ENCODE measurements around the gene CGNL1. TPM values are rescaled to one million over a fixed set of nuclear protein-coding genes. Genes with fewer than 3 reads are reported as not detected.

CGNL1 gene
- total RNA-seq, 1 experiment from 2014 or later: 34.6 TPM

GRCh38 chr15:57506422-57506821 is 130.1 kb downstream of the CGNL1 start:
- Histone ChIP-seq H3T11ph (ENCODE audit: low read length) (no peak overlapping the region), H3K4me2 (ENCODE audit: insufficient read depth, insufficient read length, low read length) (no peak overlapping the region), H2BK5ac (ENCODE audit: insufficient read length, low read length) (no peak overlapping the region), H2BK20ac (ENCODE audit: low read depth, low read length, poor library complexity, severe bottlenecking) (no peak overlapping the region), H3K18ac (ENCODE audit: insufficient read length, low read depth, low read length) (no peak overlapping the region), H3K56ac (ENCODE audit: insufficient read length, low read depth, low read length) (no peak overlapping the region), H2BK15ac (ENCODE audit: low read depth, low read length) (no peak overlapping the region), H4K20me1 (ENCODE audit: control insufficient read depth, insufficient read depth, insufficient read length) (no peaks in the 10 kb centered on the region), H3K79me1 (ENCODE audit: insufficient read depth, low read depth, low read length, poor library complexity, severe bottlenecking) (no peaks in the 10 kb centered on the region), H3K79me2 (ENCODE audit: insufficient read depth, low read length) (no peaks in the 10 kb centered on the region), H4K91ac (ENCODE audit: insufficient read length, low read depth, low read length) (no peak overlapping the region), H3K27ac (ENCODE audit: insufficient read length, low read depth, low read length) (no peak overlapping the region), H3K9ac (ENCODE audit: extremely low read depth, insufficient read length, low read length) (no peak overlapping the region), H4K8ac (replicated peaks; ENCODE audit: insufficient read length, low read depth, low read length) (no peak overlapping the region), H2AK5ac (ENCODE audit: insufficient read length, low read length) (no peak overlapping the region), H3K4me1 (ENCODE audit: insufficient read depth, low read length) (peaks cover 3% of the 10 kb centered on the region; the same call in 1 of the 2 replicates), H2BK120ac (ENCODE audit: low read depth, low read length, poor library complexity, severe bottlenecking) (no peak overlapping the region), H3K27me3 (ENCODE audit: insufficient read depth, low read length) (no peaks in the 10 kb centered on the region), H3K23ac (ENCODE audit: insufficient read length, low read depth, low read length) (no peak overlapping the region), H2AFZ (ENCODE audit: low read length) (no peak overlapping the region), H3K23me2 (ENCODE audit: insufficient read length, low read depth, low read length, poor library complexity, severe bottlenecking) (no peaks in the 10 kb centered on the region), H3K4ac (ENCODE audit: low read depth, low read length) (no peak overlapping the region), H4K5ac (ENCODE audit: insufficient read length, low read depth, low read length) (no peak overlapping the region), H3K9me3 (ENCODE audit: control insufficient read depth, low read depth, low read length) (no peaks in the 10 kb centered on the region), H2BK12ac (ENCODE audit: insufficient read length, low read depth, low read length) (no peak overlapping the region), H3K14ac (ENCODE audit: insufficient read depth, low read length) (no peak overlapping the region)
- Mint-ChIP-seq H3K4me1 (peaks cover 31 to 38% of the 10 kb centered on the region in 2 experiments), H3K27ac (peak overlapping the region; percentile 6 to 81 (median 55); a peak in 4 of 7 replicates), H3K9me3 (no peaks in the 10 kb centered on the region), H3K4me3 (no peak overlapping the region), H3K36me3 (ENCODE audit: insufficient read depth in 1 of 3, low read depth in 3 of 3) (peaks cover 0 to 4% (median 0%) of the 10 kb centered on the region in 3 experiments; a peak in 1 of 7 replicates), H3K27me3 (ENCODE audit: low read depth) (peaks cover 2% of the 10 kb centered on the region; the same call in 1 of the 2 replicates)
- peak; percentile 64 for DNase-seq
- TF ChIP-seq CTCF (conservative IDR thresholded peaks at IDR 0.05): peak; percentile 62
- WGBS (ENCODE audit: extremely low coverage, insufficient read length, low lambda C conversion rate): no CpG with 5 or more reads among the region's 2 CpGs
